NCI-H2171 treated with DMSO at 0.1 percent for 48 hours (cell line): ENCODE results near the gene TAS2R13.

Source experiments
- DNase-seq: peaks from one replicate; lab custom pipeline; 2025; lab: John Stamatoyannopoulos, UW

TAS2R13 gene

DNA sequence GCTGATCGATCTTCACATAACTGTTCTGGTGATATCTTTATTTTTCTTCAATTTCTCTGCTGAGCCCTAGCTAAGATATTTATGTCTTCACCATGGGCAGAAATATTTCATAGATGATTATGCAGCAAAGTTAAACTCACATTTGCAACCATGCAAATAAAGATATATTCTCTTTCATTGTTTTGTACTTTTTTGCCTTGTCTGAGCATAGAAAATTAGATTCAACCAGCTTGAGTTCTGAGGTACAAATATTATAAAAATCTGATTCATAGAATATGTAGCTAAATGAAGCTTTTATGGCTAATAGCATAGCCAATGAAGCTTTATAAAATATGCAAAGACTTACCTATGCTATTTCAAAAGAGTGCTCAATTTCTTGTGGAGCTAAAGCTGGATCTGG is at the start of gene TAS2R13:
Gene TAS2R13, minus strand, starts transcription at position 101 of the 400 bp plus-strand sequence. CDS start 264 bp downstream, outside the sequence.
- no peak for DNase-seq

DNA sequence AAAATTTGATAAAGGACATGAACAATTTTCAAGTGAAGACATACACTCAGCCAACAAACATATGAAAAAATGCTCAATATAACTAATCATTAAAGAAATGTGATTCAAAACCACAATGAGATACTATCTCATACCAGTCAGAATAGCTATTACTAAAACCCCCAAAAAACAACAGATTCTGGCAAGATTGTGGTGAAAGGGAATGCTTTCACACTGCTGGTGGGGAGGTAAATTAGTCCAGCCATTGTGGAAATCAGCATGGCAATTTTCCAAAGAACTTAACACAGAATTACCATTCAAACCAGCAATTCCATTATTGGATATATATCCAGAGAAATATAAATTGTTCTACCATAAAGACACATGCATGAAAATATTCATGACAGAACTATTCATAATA is 48.4 kb upstream of the TAS2R13 start:
- no peak for DNase-seq

- no peak for DNase-seq
These were observed 46.7 kb upstream of the TAS2R13 start for GRCh38 chr12:10956085-10956484.

DNA sequence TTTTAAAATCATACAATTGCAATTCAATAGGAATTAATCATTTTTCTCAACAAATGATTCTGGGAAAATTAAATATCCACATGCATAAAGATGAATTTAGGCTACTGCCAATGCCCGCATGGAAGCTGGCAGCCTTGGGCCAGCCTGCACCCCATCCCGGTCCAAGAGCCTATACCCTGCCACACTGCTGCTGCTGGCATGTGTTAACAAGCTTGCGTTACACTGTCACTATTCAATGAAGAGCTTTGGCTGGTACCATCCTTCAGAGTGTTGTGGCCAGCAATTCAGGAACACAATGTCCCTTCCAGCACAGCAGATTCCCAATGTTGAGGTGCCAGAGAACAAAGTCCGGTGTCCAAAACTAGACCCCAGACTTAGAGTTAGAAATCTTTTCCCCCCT is 43.3 kb upstream of the TAS2R13 start:
- DNase-seq, result no peak

DNA sequence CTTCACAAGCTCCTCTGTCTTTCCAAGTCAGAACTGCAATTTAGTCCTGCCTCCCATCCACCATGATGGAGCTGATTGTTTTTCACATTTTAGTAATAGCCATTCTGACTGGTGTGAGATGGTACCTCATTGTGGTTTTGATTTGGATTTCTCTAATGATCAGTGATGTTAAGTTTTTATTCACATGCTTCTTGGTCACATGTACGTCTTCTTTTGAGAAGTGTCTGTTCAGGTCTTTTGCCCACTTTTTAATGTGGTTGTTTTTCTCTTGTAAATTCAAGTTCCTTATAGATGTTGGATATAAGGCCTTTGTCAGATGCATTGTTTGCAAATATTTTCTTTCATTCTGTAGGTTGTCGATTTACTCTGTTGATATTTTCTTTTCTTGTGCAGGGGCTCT is 33.8 kb upstream of the TAS2R13 start:
- no peak for DNase-seq

DNA sequence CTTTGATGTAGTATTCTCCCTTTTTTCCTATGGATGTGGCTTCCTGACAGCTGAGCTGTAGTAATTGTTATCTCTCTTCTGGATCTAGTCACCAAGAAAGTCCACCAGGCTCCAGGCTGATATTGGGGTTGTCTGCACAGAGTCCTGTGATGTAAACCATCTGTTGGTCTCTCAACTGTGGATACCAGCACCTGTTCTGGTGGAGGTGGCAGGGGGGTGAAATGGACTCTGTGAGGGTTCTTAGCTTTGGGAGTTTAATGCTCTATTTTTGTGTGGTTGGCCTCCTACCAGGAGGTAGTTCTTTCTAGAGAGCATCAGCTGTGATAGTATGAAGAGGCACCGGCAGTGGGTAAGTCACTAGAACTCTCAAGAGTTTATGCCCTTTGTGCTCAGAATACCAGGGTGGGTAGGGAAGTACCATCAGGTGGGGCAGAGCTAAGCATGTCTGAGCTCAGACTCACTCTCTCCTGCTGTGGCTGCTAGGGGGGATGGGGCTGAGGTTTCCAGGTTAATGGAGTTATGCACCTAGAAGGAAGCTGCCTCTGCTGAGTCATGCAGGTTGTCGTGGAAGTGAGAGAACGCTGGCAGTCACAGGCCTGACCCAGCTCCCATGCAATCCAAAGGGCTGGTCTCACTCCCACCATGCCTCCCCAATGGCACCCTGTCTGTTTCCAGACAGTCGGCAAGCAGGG is 32.7 kb upstream of the TAS2R13 start:
- peak; percentile 14 for DNase-seq

DNA sequence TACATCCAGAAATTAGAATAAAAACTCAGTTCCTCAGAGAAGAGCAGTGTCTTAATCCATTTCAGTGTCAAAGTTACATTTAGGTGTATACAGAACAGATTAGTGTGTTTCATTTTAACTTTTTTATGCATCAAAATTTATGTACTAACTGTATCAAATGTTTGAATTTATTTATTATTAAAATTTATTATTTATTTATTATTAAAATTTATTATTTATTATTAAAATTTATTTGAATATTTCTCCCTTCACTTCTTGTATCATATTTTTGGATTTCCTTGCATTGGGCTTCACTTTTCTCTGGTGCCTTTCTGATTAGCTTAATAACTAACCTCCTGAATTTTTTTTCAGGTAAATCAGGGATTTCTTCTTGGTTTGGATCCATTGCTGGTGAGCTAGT is 32.0 kb upstream of the TAS2R13 start:
- DNase-seq, result no peak

GRCh38 chr12:10940389-10940788 is 31.0 kb upstream of the TAS2R13 start:
- no peak for DNase-seq

- no peak for DNase-seq
These were observed 29.8 kb upstream of the TAS2R13 start, which contains the start of gene TAS2R14 for GRCh38 chr12:10939163-10939562. TAS2R14 (minus strand) TSS chr12:10939263; CDS start chr12:10939207, 56 bp downstream.

GRCh38 chr12:10936506-10936905 is 27.1 kb upstream of the TAS2R13 start:
- DNase-seq, result no peak

- no peak for DNase-seq
These were observed 19.5 kb upstream of the TAS2R13 start, which contains the start of gene PRH2 for GRCh38 chr12:10928746-10929286. PRH2 (plus strand) TSS chr12:10929236; CDS start chr12:10929274, 38 bp downstream.

GRCh38 chr12:10926269-10926668 is 16.9 kb upstream of the TAS2R13 start:
- DNase-seq, result no peak

DNA sequence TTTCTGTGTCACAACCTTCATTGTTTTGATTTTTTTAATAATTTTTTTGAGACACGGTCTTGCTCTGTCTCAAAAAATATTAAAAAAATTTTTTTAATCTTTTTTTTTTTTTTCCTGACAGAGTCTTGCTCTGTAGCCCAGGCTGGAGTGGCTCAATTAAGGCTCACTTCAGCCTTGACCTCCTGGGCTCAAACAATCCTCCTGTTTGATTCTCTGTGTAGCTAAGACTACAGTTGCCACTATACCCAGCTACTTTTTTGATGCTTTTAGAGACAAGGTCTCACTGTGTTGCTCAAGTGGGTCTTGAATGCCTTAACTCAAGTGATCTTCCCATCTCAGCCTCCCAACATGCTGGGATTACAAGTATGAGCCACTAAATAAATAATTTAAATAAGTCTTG is 10.4 kb upstream of the TAS2R13 start:
- DNase-seq, result no peak

GRCh38 chr12:10910380-10910779 is 1.0 kb upstream of the TAS2R13 start:
- DNase-seq, result no peak

DNA sequence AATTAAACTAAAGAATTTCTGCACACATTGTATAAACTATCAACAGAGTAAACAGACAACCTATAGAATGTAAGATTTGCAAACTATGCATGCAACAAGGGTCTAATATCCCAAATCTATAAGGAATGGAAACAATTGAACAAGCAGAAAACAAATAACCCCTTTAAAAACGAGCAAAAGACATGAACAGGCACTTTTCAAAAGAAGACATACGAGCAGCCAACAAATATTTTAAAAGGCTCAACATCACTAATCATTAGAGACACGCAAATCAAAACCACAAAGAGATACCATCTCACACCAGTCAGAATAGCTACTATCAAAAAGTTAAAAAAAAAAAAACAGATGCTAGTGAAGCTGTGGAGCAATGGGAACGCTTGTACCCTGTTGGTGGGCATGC is 4.7 kb downstream of the TAS2R13 start:
- no peak for DNase-seq

DNA sequence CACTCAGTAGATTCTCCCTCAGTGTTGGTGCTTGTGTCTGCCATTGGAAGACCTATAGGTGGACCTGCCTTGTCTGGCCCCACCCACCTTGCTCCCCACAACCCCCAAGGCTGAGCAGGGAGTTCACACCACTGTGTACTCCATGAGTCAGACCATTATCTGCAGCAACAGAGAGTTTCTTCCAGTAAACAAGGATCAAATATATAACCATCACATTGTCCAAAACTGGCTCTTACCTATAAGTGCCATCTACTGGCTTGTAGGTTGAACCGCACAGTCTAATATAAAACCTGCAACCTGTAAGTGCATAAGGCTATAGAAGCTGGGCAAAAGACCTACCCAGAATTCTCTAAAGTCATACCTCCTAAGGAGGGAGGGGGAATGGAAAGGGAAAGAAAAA is 7.9 kb downstream of the TAS2R13 start:
- no peak for DNase-seq

GRCh38 chr12:10900972-10901371 is 8.4 kb downstream of the TAS2R13 start:
- no peak for DNase-seq

DNA sequence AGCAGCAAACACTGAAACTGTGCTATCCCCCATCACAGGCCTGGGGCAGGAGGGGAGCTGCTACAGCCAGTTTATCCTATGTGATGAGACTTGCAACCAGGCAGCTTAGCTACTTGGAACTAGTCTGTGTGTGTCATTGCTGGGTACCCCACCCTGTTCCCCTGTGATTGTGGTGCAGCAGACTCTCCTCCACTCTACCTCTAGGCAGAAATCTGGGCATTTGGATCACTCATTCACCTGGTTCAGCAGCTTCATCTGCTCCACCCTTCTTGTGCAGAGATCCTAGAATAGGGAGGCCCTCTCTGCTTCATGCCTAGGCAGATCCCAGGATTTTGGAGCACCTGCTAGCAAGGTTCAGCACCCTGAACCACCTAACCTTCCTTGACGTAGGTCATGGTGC is 8.8 kb downstream of the TAS2R13 start:
- DNase-seq, result no peak

- no peak for DNase-seq
These were observed 12.5 kb downstream of the TAS2R13 start for GRCh38 chr12:10896854-10897253.

DNA sequence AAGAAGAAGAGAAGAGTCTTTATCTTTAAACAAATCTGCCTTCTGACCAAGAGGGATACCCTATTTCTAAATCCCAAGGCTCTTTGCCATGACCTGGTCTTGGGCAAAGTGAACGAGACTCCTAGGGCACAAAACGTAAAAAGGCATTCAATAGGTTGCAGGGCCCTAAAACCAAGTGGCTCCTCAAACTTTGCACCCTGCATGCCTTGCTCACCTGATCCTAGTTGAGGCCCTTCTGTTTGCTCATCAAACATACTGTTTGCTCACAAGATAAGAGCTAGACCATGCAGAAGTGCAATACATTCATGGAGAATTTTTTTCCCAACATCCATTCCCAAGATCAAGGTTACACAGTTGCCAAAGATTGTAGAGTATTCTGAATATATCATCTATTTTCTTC is 17.4 kb downstream of the TAS2R13 start:
- no peak for DNase-seq

- no peak for DNase-seq
These were observed 20.1 kb downstream of the TAS2R13 start for GRCh38 chr12:10889226-10889625.

DNA sequence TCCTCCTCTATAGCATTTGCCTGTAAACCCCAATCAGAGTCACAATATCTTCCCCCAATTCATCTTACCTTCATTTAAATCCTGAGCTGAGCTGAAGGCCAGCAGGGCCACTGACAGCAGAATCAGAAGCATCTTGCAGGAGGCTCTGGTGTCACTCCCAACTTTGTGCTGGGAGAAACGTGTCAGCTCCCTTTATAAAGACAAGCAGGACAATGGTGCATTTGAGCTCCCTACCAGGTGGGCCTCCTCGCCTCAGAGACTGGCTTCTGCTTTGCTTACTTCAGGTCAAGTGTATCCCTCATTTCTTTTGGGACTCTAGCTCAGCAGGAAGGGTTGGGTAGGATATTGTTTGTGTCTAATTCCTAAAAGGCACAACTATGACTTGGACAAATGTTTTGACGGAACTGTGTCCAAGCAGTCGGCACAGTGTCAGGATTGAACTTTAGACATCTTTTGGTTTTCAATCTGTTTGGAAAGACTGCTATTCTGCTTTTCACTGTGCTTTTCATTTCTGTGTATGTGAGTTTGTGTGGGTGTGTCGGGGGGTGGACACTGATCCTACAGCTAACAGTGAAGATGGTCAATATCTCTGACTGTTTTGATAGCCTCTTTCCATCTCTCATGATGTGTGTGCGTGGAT is 25.2 kb downstream of the TAS2R13 start, which contains the start of gene PRH1:
Gene PRH1, minus strand, starts transcription at position 170 of the 640 bp plus-strand sequence. Its CDS starts 38 bp downstream, at position 132.
- DNase-seq, result no peak

GRCh38 chr12:10873378-10873777 is 36.0 kb downstream of the TAS2R13 start:
- no peak for DNase-seq
